ENCODE results near the gene ADGRG6.

ADGRG6 gene

DNA sequence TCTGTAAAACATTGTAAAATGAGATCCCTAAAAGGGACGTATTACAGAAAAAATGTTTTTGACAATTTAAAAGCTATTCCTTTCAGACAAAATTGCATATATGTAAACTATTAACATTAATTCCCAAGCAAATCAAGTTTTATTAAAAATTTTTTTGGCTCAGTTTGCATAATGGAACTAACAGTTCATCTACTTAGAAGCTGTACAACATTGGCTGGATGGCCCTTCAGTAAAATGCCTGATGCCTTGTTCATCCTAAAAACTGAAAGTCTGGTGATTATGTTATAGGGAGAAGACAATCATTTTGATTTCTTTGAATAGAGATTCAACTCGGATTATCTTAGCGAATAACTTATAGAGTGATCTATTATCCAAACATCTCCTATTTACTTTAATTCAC is 52.8 kb downstream of the ADGRG6 start:
- DNase-seq: no peak

DNA sequence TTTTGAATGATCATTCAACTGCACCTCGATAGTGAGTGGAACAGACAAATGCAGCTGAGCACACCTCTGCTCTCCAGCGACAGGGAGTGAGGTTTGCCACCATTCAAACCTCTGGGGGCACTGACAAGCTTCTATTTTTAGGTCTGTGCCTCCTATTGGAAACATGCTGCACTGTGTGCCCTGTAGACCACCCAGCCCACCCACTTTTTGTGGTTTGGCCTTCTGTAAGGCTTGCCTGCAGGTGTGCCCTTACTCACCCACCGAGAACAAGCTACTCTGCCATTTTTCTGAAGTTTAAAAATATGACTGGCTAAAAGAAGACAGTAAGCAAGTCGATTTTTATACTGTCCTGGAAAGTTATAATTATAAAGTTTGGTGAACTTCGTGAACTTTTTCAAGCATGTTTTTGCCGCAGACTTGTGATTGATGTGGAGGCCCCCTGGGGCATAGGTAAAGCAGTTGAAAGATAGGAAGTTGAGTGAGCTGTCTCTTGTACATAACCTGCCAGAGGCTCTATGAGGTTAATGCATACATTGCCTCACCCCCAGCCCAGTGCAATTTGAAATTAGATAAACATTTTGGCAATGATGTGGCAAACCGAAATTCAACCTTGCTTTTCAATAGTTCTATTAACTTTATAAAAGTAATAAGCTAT is 53.8 kb downstream of the ADGRG6 start:
- DNase-seq: no peak

DNA sequence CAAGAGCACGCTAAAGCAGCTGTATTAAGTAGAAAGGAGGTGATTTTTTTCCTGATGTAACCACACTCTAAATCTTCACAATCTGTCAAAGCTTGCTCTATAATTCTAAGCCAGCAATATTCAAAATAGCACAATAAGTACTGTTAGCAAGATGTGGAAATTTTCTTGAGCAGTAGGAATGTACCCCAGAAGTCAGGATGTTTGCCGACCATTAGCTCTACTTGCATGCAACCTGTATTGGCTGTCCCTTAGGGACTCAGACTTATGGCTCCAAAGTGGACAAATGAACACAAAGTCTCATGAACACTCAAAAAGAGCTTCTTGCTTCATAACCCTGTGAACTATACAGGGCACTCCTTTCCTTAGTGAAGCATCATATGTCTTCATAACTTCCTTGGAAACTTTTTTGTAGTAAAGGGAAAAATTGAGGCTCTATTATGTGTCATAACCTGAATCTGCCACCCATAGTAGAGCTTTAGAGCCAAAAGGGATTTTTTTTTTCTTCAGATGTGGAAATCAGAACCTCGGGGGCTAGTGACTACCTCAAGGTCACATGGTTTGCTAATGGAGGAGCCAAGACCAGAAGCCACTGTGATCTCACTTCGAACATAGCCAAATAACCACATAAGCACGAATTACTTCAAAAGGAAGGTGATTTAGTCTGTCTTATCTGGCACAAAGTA is 54.5 kb downstream of the ADGRG6 start:
- no peak for DNase-seq

DNA sequence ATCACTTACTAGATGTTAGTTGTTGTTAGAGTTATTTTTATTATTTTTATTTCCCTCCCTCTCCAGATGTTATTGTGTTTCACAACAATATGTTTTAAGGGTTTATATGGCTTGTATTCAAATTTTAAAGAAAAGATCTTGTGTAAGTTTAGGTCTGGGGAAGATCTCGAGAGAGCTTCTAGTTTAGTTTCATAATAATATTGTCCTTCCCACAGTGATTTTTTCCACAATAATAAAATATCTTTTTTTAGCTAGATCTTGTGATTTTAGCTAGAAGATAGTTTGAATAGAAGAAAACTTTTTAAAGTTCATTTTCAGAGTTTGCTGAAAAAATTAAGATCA is 55.0 kb downstream of the ADGRG6 start:
- no peak for DNase-seq

GRCh38 chr6:142357879-142358278 is 56.1 kb downstream of the ADGRG6 start:
- DNase-seq: no peak

DNA sequence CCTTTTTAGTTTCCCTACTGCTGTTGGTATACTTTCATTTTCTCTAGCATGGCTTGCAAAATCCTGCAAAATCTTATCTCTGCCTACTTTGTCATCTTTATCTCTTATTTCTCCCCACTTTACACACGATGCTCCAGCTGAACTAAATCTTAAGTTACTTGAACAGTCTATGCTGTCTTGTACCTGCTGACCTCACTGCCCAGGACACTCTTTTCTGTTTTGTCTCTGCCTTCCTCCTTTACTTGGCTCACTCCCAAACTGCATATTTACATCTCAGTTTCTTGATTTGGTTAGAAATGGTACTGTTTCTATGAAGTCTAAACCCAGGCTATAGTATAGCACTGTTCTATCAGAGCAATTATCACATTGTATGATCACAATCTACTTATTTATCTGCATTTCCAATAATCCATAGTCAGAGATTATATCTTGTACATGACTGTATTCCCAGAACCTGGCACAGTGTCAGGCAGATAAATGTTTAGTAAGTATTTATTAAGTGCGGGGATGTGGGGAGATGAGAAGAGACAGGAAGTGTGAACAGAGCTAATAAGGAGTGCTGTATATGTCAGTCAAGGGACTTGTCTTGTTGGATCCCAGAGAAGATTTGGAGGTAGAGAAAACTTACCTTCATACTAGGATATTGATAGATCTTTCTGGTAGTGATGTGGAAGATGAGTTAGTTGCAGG is 57.6 kb downstream of the ADGRG6 start:
- DNase-seq: no peak

- no peak for DNase-seq
Observed at GRCh38 chr6:142361345-142361744, 59.5 kb downstream of the ADGRG6 start.

DNA sequence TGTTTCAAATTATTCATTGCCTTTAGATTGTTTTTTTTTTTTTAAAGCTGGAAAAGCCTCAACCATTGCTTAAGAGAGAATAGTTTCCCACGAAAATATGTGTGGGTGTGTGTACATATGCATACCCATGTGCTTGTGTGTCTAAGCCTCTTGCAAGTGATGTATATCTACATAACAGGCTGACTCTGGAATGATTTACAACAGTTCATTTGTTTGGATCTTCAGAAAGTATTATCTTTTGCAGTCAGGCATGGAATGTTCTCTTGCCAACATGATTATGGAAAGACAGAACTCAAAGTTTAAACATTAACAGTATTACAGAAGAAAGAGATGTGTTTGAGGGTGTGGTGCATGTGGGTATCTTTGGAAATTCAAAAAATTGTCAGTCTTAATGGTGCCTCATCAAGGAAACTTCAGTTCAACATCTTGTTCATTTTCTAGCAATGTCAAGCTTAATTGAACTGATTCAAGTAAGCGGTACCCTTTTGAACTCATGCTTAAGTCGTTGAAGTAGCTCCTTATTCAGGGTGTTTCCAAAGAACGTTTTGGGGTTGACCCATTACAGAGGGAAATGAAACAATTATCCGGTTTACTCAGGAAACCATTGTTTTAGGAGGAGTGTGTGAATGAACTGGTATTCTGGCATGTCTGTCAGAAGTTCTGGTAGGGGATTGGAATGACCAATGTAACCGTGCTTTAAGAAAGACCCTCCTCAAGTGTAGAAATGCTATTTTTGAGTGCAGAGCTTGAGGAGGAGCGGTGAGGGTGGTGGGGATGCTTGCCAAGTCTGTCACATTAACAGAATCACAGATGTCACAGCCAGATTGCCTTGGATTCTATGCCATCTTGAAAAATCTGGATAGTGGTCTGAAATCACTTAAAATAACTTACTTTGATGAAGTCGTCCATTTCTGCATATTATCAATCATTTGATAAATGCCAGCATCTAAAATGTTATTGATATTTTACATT is 60.3 kb downstream of the ADGRG6 start:
- DNase-seq: no peak

- DNase-seq: no peak
Observed at GRCh38 chr6:142367061-142367460, 65.3 kb downstream of the ADGRG6 start.

DNA sequence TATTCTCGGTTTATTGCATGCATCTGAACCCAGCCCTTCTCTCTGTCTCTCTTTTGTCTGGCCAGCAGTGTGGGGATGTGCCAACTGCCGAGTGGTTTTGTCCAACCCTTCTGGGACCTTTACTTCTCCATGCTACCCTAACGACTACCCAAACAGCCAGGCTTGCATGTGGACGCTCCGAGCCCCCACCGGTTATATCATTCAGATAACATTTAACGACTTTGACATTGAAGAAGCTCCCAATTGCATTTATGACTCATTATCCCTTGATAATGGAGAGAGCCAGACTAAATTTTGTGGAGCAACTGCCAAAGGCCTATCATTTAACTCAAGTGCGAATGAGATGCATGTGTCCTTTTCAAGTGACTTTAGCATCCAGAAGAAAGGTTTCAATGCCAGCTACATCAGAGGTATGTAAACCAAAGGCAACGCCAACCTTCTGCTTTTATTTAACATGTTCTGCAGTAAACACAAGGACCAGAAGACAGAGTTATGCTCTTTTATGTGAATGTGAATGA is 65.8 kb downstream of the ADGRG6 start:
- DNase-seq: no peak

DNA sequence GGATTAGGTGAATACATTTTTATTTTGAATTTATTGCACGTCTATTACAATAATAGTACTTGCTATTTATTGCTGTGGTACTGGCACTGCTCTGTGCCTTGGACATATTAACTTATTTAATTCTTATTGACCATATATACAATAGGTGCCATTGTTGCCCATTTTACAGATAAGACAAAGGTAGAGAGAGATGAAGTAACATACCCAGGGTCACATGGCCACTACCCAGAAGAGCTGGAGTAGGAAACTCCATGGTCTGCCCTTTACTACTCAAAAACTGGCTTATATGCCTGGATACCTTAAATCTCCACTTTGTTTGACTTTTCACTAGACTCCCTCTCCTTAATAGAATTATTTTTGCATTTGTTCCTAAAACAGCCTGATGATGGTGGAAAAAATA is 67.5 kb downstream of the ADGRG6 start:
- no peak for DNase-seq

- DNase-seq: no peak
Observed at GRCh38 chr6:142372348-142372747, 70.5 kb downstream of the ADGRG6 start.

DNA sequence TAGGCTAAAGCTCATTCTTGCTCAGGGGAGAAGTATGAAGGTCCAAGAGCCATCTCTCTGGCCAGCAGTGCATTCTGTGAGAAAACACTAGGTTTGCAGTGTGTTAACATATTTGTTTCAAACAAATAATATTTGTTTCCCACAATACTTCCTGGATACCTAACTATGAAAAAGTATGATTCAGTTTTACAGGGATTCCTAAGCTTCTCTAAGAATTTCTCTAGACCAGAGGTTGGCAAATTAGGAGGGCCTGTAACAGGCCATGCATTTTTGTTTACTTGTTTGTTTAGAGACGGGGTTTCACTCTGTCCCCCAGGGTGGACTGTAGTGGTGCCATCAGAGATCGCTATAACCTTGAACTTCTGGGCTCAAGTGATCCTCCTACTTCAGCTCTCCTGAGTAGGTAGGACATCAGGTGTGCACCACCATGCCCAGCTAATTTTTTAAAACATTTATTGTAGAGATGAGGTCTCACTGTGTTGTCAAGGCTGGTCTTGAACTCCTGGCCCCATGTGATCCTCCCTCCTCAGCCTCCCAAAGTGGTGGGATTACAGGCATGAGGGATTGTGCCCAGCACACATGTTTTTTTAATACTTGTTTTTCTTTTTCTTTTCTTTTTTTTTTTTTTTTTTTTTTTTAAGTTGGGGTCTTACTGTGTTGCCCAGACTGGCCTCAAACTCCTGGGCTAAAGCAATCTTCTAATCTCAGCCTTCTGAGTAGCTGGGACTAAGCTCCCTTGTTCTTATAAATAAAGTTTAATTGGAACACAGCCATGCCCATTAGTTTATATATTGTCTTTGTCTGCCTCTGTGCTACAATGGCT is 71.7 kb downstream of the ADGRG6 start:
- DNase-seq: no peak

DNA sequence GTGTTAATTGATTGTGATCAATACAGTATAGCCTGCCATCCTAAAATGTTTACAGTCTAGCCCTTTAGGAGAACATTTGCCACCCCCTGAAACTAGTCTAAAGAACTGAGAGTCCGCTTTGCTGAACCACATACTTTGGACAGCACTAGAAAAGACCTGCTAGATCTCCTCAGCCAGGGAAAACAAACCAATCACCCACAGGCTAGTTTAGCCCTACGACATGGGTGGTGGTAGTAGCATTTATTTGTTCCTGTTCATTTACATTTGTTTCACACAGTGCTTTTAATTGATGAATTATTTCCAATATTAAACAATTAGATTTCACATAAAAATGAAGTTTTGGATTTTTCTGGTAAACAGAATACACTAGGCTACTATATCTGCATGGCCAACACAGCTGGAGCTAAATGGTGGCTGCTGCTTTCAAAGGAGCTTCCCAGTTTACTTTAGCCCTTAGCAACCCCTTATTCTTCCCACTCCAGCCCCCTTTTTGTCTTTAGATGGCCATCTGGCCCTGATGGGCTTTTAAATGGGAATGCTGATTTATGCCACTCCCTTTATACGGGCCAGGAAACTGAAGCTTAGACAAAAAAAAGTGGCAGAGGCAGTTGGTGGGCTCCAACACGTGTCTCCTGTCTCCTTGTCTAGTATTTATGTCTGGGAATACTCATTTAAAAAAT is 72.4 kb downstream of the ADGRG6 start:
- no peak for DNase-seq

DNA sequence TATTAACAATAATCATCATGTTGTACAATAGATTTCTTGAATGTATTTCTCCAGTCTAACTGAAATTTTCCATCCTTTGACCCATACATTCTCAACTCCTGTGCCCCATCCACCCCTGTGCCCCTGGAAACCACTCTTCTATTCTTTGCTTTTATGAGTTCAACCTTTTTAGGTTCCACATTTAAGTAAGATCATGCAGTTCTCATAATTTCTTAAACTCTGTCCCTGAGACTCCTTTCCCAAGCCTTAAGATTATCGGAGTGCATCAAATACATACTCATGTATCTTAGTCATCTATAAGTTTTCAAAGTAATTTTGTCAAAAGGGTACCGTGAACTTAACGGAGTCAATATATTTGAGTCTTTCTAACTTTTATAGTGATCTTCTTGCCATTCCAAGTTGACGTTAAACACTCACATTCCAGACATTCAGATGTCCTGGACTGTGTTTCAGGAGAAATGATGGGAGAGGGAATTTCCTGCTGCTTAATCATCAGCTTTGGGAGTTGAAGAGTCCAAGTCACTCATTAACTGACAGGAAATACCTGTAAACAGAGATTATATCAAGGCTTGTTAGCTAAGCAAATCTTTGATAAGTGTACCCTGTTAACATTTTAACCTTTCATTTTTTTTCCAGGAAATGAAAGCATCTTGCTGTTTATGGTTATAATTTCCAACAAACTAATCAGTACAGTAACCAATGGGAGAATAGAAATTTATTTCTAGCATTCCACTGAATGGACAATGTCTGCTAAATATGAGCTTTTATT is 73.3 kb downstream of the ADGRG6 start:
- DNase-seq: no peak

DNA sequence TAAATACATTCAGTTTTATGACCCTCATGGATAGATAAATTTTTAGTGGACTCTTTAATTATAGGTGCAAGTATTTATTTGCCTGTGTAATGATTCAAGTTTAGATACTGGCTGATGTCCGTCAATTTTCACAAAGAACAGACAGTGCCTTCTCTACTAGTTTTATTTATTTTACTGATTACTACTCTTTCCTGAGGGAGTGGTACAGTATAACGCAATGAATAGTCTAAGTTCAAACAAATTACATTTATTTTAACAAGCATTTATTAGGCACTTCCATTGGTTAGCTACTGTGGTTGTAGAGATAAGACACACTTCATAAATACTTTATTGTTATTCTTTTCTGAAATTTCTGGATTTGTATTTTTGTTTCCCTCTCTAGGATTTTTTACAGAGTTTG is 74.3 kb downstream of the ADGRG6 start:
- DNase-seq: no peak

- no peak for DNase-seq
Observed at GRCh38 chr6:142376800-142377496, 75.1 kb downstream of the ADGRG6 start.

DNA sequence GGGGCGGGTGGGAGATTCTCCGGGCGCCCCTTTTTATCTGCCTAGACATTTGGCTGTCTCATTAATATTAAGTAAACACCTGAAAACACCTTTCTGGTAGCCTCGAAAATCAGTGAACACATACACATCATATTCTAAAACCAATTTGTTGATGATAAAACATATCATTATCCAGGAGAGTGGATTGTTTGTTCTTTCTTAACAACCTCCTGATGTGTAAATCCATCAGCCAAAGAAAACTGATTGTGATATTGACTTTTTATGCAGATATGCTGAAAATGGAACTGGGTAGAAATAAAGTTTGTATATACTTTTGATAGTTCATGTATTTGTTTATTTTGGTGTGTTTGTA is 75.7 kb downstream of the ADGRG6 start:
- no peak for DNase-seq

DNA sequence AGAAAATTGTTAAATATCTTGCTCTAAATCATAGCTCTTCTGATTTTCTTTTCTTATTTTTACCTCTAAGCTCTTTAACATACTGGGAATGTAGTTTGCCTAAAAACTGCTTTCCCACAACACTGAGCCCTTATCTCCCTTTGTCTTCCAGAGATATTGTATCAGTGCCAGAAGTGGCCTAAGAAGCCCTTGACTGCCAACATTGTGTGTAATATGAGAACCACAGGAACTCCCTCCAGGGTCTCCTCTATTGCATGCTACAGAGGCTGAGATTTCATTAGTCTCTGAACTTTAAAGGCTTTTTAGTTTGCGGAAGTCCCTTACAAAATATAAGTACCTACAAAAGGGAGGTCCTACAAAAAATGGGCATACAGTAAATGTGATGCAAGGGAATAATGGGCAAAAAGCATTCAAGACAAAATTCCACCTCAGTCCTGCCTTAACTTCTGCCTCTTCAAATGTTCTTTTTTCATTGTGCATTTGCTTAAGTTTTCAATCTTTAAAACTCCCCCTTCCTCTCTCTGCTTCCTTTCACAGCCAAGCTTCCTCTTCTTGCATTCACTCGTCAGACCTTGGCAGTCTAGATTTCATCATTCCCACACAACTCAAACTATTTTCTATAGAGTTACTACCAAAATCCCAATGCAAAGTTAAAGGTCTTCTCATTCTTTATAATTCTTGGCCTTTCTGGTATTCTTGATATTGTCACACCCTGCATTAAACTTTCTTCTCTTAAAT is 76.5 kb downstream of the ADGRG6 start:
- no peak for DNase-seq
